Measurements from ENCODE around the gene SART3. TPM values are rescaled to one million over a fixed set of nuclear protein-coding genes. Genes with fewer than 3 reads are reported as not detected.

The SART3 gene
- total RNA-seq, 2 donors from 2014 or later: 54.1 to 112 TPM

DNA sequence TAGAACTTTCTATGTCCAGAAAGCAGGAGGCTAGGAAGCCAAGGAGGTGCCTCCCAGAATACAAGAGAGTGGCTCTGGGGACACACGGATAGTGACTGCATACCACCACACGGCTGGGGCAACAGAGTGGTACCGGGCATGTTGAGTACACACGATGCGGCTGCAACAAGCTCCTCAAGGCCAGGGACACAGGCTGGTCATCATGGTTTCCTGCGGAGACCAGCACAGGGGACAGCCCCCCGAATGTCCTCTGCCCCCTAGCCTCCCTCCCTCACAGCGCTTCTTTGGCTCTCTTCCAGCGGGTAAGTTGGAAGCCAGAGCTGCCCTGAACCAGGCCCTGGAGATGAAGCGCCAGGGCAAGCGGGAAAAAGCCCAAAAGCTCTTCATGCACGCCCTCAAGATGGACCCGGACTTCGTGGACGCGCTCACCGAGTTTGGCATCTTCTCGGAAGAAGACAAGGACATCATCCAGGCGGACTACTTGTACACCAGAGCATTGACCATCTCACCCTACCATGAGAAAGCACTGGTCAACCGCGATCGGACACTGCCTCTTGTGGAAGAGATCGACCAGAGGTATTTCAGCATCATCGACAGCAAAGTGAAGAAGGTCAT, 42.8 kb downstream of the SART3 start:
- H3K4me3 ChIP-seq: no peak overlapping the region
- no peak overlapping the region for H3K27ac ChIP-seq
- TF ChIP-seq, protein P1, sequence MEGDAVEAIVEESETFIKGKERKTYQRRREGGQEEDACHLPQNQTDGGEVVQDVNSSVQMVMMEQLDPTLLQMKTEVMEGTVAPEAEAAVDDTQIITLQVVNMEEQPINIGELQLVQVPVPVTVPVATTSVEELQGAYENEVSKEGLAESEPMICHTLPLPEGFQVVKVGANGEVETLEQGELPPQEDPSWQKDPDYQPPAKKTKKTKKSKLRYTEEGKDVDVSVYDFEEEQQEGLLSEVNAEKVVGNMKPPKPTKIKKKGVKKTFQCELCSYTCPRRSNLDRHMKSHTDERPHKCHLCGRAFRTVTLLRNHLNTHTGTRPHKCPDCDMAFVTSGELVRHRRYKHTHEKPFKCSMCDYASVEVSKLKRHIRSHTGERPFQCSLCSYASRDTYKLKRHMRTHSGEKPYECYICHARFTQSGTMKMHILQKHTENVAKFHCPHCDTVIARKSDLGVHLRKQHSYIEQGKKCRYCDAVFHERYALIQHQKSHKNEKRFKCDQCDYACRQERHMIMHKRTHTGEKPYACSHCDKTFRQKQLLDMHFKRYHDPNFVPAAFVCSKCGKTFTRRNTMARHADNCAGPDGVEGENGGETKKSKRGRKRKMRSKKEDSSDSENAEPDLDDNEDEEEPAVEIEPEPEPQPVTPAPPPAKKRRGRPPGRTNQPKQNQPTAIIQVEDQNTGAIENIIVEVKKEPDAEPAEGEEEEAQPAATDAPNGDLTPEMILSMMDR (IDR thresholded peaks at IDR 0.05): no peak
- TF ChIP-seq POLR2AphosphoS5 (IDR thresholded peaks at IDR 0.05): no peak
- TF ChIP-seq POLR2A (IDR thresholded peaks at IDR 0.05): no peak
- 95% methylated on average over 23 of the region's 24 CpGs for WGBS
- peaks cover 0 to 6% of the 10 kb centered on the region in 2 donors for H3K36me3 ChIP-seq
- no peaks in the 10 kb centered on the region for H3K27me3 ChIP-seq (replicated peaks; ENCODE audit: insufficient read depth)
- H3K4me1 ChIP-seq (replicated peaks): no peaks in the 10 kb centered on the region
- no peaks in the 10 kb centered on the region for H3K9me3 ChIP-seq
- intact Hi-C loops (cut with DNase I): loop anchor here (10.0 kb wide), 3 partner anchors 523 to 833 kb away; partner anchors contain the start of genes PRDM4 and PWP1
- DNase-seq (ENCODE audit: low spot score): no peak

GRCh38 chr12:108517288-108518100, 43.5 kb downstream of the SART3 start:
- no peak overlapping the region for H3K27ac ChIP-seq
- 90% methylated on average over 12 of the region's 12 CpGs for WGBS
- H3K9me3 ChIP-seq: no peaks in the 10 kb centered on the region
- H3K36me3 ChIP-seq: peaks cover 0 to 6% of the 10 kb centered on the region in 2 donors
- intact Hi-C loops (cut with DNase I): loop anchor here (10.0 kb wide), 3 partner anchors 523 to 833 kb away; partner anchors contain the start of genes PRDM4 and PWP1
- TF ChIP-seq POLR2AphosphoS5 (IDR thresholded peaks at IDR 0.05): no peak
- TF ChIP-seq POLR2A (IDR thresholded peaks at IDR 0.05): no peak
- TF ChIP-seq, protein P1 (IDR thresholded peaks at IDR 0.05): no peak
- no peaks in the 10 kb centered on the region for H3K27me3 ChIP-seq (replicated peaks; ENCODE audit: insufficient read depth)
- no peak for DNase-seq (ENCODE audit: low spot score)
- no peaks in the 10 kb centered on the region for H3K4me1 ChIP-seq (replicated peaks)
- H3K4me3 ChIP-seq: no peak overlapping the region

DNA sequence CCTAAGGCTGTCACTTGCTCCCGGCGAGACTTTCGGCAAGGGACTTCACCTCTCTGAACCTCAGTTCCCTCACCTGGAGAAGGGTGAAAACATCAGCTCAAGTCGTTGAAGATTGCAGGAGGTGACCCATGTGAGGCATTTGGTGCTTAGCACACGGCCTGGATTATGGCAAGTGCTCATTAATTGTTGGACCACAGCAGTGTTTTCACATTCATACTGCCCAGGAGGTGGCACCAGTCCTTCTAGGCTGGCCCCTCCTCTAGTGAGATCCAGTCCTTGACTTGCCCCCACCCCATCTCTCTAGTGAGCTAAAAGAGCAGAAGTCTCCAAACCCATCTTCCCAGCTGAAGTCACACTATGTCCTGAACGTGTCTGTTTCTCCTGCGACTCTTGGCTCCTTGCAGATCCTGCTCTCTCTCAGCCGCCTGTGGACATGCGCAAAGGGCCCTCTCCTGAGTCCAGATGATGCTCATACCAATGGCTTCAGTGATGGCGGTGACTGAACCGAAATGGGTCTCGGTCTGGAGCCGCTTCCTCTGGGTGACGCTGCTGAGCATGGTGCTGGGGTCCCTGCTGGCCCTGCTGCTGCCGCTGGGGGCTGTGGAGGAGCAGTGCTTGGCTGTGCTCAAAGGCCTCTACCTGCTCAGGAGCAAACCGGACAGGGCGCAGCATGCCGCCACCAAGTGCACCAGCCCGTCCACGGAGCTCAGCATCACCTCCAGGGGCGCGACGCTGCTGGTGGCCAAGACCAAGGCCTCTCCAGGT, 44.3 kb downstream of the SART3 start:
- Histone ChIP-seq H3K9me3 (no peaks in the 10 kb centered on the region), H3K4me3 (no peak overlapping the region), H3K36me3 (peaks cover 0 to 6% of the 10 kb centered on the region in 2 donors), H3K27ac (no peak overlapping the region), H3K27me3 (replicated peaks; ENCODE audit: insufficient read depth) (no peaks in the 10 kb centered on the region), H3K4me1 (replicated peaks) (no peaks in the 10 kb centered on the region)
- DNase-seq (ENCODE audit: low spot score): no peak
- intact Hi-C loops (cut with DNase I): loop anchor here (10.0 kb wide), 3 partner anchors 522 to 832 kb away; partner anchors contain the start of genes PRDM4 and PWP1
- 83% methylated on average over 21 of the region's 23 CpGs for WGBS
- TF ChIP-seq POLR2A (IDR thresholded peaks at IDR 0.05) (no peak), POLR2AphosphoS5 (IDR thresholded peaks at IDR 0.05) (no peak)
- TF ChIP-seq, protein P1 (IDR thresholded peaks at IDR 0.05): no peak

DNA sequence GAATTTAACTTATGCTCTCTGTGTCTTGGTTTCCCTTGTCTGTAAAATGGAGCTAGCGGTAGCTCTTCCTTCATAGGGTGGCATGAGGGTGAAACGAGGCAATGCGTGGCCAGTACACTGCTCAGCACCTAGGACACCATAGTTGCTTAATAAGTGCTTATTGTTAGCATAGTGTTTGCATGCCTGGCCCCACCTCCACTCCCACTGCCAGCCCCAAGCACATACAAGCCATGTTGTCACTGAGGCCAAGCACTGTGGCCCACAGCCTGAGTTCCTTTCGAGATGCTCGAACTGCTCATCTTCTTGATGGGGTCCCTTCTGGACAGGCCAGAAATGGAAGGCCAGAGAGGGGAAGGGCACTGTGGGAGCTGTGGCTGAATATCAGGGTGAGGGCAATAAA, 45.1 kb downstream of the SART3 start:
- Histone ChIP-seq H3K36me3 (peaks cover 0 to 6% of the 10 kb centered on the region in 2 donors), H3K9me3 (no peaks in the 10 kb centered on the region), H3K4me3 (peak overlapping the region; percentile 59 to 61), H3K27ac (no peak overlapping the region), H3K4me1 (replicated peaks) (no peaks in the 10 kb centered on the region), H3K27me3 (replicated peaks; ENCODE audit: insufficient read depth) (no peaks in the 10 kb centered on the region)
- WGBS: 45% methylated on average over 5 of the region's 5 CpGs
- DNase-seq (ENCODE audit: low spot score): no peak
- intact Hi-C loops (cut with DNase I): loop anchor here (10.0 kb wide), 3 partner anchors 521 to 831 kb away; partner anchors contain the start of genes PRDM4 and PWP1
- TF ChIP-seq, protein P1 (IDR thresholded peaks at IDR 0.05): no peak
- TF ChIP-seq POLR2AphosphoS5 (IDR thresholded peaks at IDR 0.05) (no peak), POLR2A (IDR thresholded peaks at IDR 0.05) (no peak)

Measured in prostate gland (tissue), 2 donors.